GM19099 (cell line): Measurements from ENCODE around the gene NDC80.
A peak's percentile ranks its signal among the peaks of the same experiment; 100 is the strongest.

Experiments used
- POLR2A ChIP-seq: IDR thresholded peaks from 3 replicates; pipeline ENCODE4 v1.6.1; 2011; ENCODE audit warnings: low read depth; ENCODE audit not compliant: insufficient read length; ENCODE audit errors: extremely low read depth

The NDC80 gene

GRCh38 chr18:2589345-2590068 lies 18.1 kb downstream of the NDC80 start:
- TF ChIP-seq POLR2A = no peak

DNA sequence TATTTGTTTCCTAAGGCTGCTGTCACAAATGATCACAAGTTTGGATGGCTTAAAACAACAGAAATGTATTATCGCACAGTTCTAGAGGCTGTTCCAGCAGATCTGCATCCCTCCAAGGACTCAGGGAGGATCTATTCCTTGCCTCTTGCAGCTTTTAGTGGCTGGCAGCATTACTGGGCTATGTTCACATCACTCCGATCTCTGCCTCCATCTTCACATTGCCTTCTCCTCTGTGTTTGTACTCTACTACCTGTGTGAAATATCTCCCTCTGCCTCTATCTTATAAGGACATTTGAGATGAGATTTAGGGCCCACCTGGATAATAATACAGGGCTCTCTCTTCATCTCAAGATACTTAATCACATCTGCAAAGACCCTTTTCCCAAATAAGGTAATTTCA lies 18.9 kb downstream of the NDC80 start:
- TF ChIP-seq POLR2A = no peak

- no peak for TF ChIP-seq POLR2A
These were observed 26.3 kb downstream of the NDC80 start for GRCh38 chr18:2597639-2598038.

- TF ChIP-seq POLR2A = no peak
These were observed 31.5 kb downstream of the NDC80 start for GRCh38 chr18:2602844-2603243.

DNA sequence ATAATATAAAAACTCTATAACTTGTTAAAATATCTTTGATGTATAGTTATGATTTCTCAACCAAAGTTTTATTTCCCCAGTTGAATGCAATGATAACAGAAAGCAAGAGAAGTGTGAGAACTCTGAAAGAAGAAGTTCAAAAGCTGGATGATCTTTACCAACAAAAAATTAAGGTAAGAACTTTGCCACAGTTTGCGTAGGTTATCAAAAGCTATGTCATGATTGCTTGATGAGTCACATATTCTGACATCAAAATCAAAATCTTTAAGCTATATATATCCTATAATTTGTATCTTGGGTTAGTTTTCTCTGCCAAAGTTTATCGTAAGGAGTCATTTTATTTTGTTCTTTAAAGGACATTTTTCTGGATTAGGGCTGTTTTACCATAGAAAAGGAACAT lies 35.0 kb downstream of the NDC80 start:
- no peak for TF ChIP-seq POLR2A

GRCh38 chr18:2609604-2610003 lies 38.2 kb downstream of the NDC80 start:
- no peak for TF ChIP-seq POLR2A

GRCh38 chr18:2610549-2610948 lies 39.2 kb downstream of the NDC80 start:
- no peak for TF ChIP-seq POLR2A

DNA sequence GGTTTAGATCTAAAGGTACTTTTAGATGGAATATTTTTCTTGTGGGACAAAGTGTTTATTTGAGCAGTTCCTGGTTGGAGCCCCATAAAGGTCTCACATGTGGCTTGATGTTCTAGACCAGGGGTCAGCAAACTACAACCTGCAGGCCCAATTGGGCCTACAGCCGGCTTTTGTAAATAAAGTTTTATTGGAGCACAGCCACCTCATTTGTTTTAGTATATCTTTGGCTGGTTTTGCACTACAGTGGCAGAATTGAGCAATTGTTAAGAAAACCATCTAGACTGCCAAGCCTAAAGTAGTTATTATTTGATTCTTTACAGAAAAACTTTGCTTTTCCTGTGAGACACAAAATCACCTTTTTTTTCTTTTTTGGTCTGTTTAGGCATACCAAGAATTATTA lies 41.6 kb downstream of the NDC80 start:
- TF ChIP-seq POLR2A = no peak

- TF ChIP-seq POLR2A = no peak
These were observed 46.1 kb downstream of the NDC80 start for GRCh38 chr18:2617401-2617998.

DNA sequence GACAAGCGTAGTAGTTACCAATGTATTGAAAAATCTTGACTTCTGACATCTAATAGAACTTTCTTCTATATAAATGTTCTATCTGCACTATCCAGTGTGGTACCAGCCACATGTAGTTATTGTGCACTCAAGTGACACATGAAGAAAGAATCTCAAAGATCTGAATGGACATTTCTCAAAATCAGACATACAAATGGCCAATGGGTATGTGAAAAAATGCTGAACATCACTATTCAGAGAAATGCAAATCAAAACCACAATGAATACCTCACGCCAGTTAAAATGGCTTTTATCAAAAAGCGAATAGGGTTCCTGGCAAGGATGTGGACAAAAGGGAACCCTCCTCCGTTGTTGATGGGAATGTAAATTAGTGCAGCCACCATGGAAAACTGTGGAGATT lies 46.7 kb downstream of the NDC80 start:
- TF ChIP-seq POLR2A = no peak

- TF ChIP-seq POLR2A = no peak
These were observed 53.9 kb downstream of the NDC80 start for GRCh38 chr18:2625217-2625616.

- no peak for TF ChIP-seq POLR2A
These were observed 56.5 kb downstream of the NDC80 start for GRCh38 chr18:2627821-2628276.

DNA sequence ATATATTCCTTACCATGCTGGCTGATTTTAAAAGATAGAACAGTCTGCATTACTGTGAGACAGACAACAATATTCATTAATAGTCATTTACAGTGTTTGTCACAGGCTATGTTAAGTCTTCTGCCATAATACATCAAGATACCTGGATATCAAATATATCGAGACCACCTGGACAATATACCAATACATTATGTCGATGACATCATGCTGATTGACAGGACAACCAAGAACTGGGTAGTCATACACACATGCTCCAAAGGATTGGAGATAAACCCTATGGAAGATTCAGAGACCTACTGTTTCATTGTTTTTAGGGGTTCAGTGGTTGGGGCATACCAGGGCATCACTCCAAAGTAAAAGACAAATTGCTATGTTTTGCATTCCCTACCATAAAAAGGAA lies 57.6 kb downstream of the NDC80 start:
- no peak for TF ChIP-seq POLR2A

GRCh38 chr18:2635586-2635985 lies 64.2 kb downstream of the NDC80 start:
- TF ChIP-seq POLR2A = no peak

- no peak for TF ChIP-seq POLR2A
These were observed 64.8 kb downstream of the NDC80 start for GRCh38 chr18:2636126-2636631.

GRCh38 chr18:2641638-2642037 lies 70.3 kb downstream of the NDC80 start:
- peak; percentile 33 for TF ChIP-seq POLR2A

- no peak for TF ChIP-seq POLR2A
These were observed 71.4 kb downstream of the NDC80 start for GRCh38 chr18:2642771-2643170.

DNA sequence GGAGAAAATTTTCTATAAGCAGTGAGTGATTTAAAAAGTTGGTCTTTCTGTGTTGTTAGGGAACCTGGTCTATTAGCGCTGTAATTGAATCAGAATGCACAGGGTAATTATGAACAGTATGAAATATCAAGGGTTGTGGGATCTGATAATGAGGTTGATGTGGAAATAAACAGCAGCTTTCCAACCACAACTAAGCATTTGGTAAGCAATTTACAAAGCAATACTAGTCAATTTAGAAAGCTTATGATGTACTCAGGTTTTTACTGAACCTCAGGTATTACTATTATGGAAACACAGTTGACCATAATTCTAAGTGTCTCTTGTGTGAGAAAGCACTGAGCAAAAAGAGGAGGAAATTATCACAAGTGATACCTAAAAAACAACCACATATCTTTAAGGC lies 73.2 kb downstream of the NDC80 start:
- no peak for TF ChIP-seq POLR2A
